ENCODE data around the gene MMP11.

GRCh38 chr22:23789121-23789520 lies 16.5 kb downstream of the MMP11 start:
- no peak for TF ChIP-seq MAX (IDR thresholded peaks at IDR 0.05; ENCODE audit: low read depth)
- TF ChIP-seq CTCF (IDR thresholded peaks at IDR 0.05) = no peak
- no peak for TF ChIP-seq USF2 (IDR thresholded peaks at IDR 0.05; ENCODE audit: borderline replicate concordance, low read depth, low read length)
- no peak for TF ChIP-seq POLR2AphosphoS5 (IDR thresholded peaks at IDR 0.05; ENCODE audit: low read depth, low read length)
- no peak for TF ChIP-seq GABPA (IDR thresholded peaks at IDR 0.05; ENCODE audit: low read depth)
- no peak for TF ChIP-seq RXRA (IDR thresholded peaks at IDR 0.05; ENCODE audit: borderline replicate concordance, low read depth)
- no peak for TF ChIP-seq TCF12 (IDR thresholded peaks at IDR 0.05)
- TF ChIP-seq YY1 (IDR thresholded peaks at IDR 0.05; ENCODE audit: low read depth) = no peak
- no peak for TF ChIP-seq MXI1 (IDR thresholded peaks at IDR 0.05; ENCODE audit: low read depth, low read length)
- TF ChIP-seq EP300 (IDR thresholded peaks at IDR 0.05; ENCODE audit: borderline replicate concordance in 1 of 2, low read depth in 1 of 2, low read length in 1 of 2) = no peak
- no peak for TF ChIP-seq TAF1 (IDR thresholded peaks at IDR 0.05; ENCODE audit: borderline replicate concordance, low read depth, low read length)
- TF ChIP-seq SMC3 (IDR thresholded peaks at IDR 0.05; ENCODE audit: low read depth, low read length) = no peak
- TF ChIP-seq EZH2phosphoT487 (IDR thresholded peaks at IDR 0.05; ENCODE audit: borderline replicate concordance, low read depth) = no peak

Data from SK-N-SH (cell line).